MCF 10A (cell line): Measurements from ENCODE around the gene FADS6. TPM values are rescaled to one million over a fixed set of nuclear protein-coding genes. Genes with fewer than 3 reads are reported as not detected.

ENCODE experiments used
- BruUV-seq: library from RNA; stranded (reverse); fragments of 400-500 nt; replicated peaks from 2 replicates; lab custom pipeline; 2021; lab: Mats Ljungman, UMichigan
- CTCF ChIA-PET: fragments of 300-600 bp; sonication (Branson Sonifier 250); formaldehyde crosslinking; extraction: SDS; loops from one replicate; lab custom pipeline; 2021; ENCODE audit warnings: antibody characterized with exemption, inconsistent platforms; lab: Yijun Ruan, JAX
- POLR2A ChIA-PET: fragments of 300-600, 350-650 bp; sonication (Branson Sonifier 250); formaldehyde crosslinking; extraction: SDS; loops from one replicate; lab custom pipeline; 2020; ENCODE audit warnings: antibody characterized with exemption, inconsistent platforms; lab: Yijun Ruan, JAX
- DNase-seq: peaks from one replicate; pipeline ENCODE4 v3.0.0-alpha.2; 2018; ENCODE audit not compliant: unreplicated experiment
- H3K27ac Mint-ChIP-seq: one replicate; pipeline ENCODE4 v1.8.0; 2022; ENCODE audit warnings: mild to moderate bottlenecking, low read depth, mixed read lengths; ENCODE audit not compliant: unreplicated experiment
- H3K27me3 Mint-ChIP-seq: one replicate; pipeline ENCODE4 v1.8.0; 2022; ENCODE audit warnings: mixed read lengths; ENCODE audit not compliant: insufficient read depth, unreplicated experiment
- H3K36me3 Mint-ChIP-seq: one replicate; pipeline ENCODE4 v1.8.0; 2022; ENCODE audit warnings: mild to moderate bottlenecking, moderate library complexity, mixed read lengths; ENCODE audit not compliant: insufficient read depth, unreplicated experiment
- H3K4me1 Mint-ChIP-seq: one replicate; pipeline ENCODE4 v1.8.0; 2022; ENCODE audit warnings: mixed read lengths; ENCODE audit not compliant: insufficient read depth, unreplicated experiment
- H3K4me3 Mint-ChIP-seq: one replicate; pipeline ENCODE4 v1.8.0; 2022; ENCODE audit warnings: mild to moderate bottlenecking, moderate library complexity, mixed read lengths; ENCODE audit not compliant: unreplicated experiment
- H3K9me3 Mint-ChIP-seq: one replicate; pipeline ENCODE4 v1.8.0; 2022; ENCODE audit warnings: mixed read lengths; ENCODE audit not compliant: unreplicated experiment
- intact Hi-C: fragments of 100-400 bp; cut with micrococcal nuclease; formaldehyde crosslinking; loops from 2 replicates; pipeline ENCODE4 v1.14.1; 2022
- total RNA-seq: library from RNA; stranded (reverse); gene quantifications from 2 replicates; pipeline ENCODE4 v1.2.3, GENCODE V29; 2022
- TF ChIP-seq, protein P1 (sequence below): fragments of 200-600 bp; IDR thresholded peaks from one replicate; pipeline ENCODE4 v1.8.0; 2022; ENCODE audit warnings: antibody characterized with exemption, mild to moderate bottlenecking; ENCODE audit not compliant: unreplicated experiment

FADS6 gene
- total RNA-seq, 1 experiment from 2014 or later, result not detected

DNA sequence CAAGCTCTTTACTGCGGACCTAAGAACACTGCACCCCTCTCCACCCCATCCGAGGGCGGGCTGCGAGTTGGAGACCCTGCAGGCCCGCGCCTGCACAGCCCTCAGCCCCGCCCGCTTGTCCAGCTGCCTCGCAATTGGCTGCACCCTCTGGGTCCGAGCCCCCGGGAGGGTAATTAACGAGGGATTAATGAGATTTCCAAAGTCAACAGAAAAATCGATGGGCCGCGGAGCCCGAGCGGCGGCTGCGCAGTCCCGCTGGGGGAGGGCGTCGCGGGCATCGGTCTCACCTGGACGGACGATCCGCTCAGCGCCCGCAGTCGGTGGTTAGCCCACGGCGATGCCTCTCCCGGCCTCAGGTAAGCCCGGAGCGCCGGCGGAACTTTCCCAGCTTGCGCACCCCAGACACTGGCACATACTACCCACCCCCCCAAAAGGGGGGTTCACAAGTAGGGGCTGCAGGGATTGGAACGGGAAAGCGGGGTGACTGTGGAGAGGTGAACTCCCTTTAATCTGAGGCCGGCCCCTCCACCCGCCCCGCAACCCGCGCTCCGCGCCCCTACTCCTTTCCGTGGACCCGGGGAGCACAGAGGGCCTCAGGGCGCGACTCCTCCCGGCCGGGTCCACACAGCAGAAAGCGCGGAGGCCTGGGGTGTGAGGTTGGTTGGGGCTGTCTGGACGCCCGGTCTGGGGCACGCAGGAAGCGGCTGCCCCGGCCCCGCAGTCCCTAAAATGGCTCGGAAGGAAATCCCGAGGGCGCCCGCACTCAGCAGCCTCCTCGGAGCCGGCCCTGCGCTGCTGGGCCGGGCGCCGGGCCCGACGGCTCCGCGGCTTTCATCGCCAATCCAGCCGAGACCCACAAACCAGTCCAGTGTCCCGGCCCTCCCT, 42.4 kb upstream of the FADS6 start, which contains the start of gene OTOP3:
Gene OTOP3 (plus strand): TSS at position 314 of the 885 bp plus-strand sequence. CDS start 24 bp downstream, at position 338.
- Mint-ChIP-seq H3K4me1 (no peaks in the 10 kb centered on the region), H3K36me3 (peaks cover 6% of the 10 kb centered on the region), H3K27ac (no peak within 1 kb of the TSS), H3K4me3 (no peak within 1 kb of the TSS), H3K27me3 (peaks cover 21% of the 10 kb centered on the region), H3K9me3 (no peaks in the 10 kb centered on the region)
- TF ChIP-seq, protein P1, sequence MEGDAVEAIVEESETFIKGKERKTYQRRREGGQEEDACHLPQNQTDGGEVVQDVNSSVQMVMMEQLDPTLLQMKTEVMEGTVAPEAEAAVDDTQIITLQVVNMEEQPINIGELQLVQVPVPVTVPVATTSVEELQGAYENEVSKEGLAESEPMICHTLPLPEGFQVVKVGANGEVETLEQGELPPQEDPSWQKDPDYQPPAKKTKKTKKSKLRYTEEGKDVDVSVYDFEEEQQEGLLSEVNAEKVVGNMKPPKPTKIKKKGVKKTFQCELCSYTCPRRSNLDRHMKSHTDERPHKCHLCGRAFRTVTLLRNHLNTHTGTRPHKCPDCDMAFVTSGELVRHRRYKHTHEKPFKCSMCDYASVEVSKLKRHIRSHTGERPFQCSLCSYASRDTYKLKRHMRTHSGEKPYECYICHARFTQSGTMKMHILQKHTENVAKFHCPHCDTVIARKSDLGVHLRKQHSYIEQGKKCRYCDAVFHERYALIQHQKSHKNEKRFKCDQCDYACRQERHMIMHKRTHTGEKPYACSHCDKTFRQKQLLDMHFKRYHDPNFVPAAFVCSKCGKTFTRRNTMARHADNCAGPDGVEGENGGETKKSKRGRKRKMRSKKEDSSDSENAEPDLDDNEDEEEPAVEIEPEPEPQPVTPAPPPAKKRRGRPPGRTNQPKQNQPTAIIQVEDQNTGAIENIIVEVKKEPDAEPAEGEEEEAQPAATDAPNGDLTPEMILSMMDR, result no peak
- ChIA-PET CTCF (interaction anchor here (0.5 to 2.3 kb wide), 3 partner anchors 21 to 236 kb away, joined by 3 to 7 read pairs (median 4); no protein-coding TSS in a partner anchor), POLR2A (no interaction called here)
- intact Hi-C loops, result no loop called here
- no peak for DNase-seq
- no TSS peak for BruUV-seq

DNA sequence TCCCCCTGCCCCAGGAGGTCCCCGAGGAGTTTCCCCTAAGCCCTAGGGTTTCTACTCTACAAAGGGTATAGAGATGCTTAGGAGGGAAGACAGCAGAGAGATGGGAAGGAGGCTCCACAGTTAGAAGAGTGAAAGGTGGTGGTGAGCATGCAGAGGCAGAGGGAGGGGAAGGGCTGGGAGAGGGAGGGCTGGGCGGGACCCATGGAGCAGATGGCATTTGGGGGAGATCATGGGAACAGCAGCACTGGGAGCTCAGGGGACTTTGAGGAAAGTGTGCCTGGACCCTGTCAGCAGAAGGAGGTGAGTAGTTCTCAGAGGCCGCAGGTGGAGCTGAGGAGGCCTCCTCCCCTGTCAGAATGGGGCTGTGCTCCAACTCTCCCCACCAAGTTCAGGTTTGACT, 41.6 kb upstream of the FADS6 start:
- Mint-ChIP-seq H3K36me3 (peaks cover 6% of the 10 kb centered on the region), H3K27ac (no peak overlapping the region), H3K4me1 (no peaks in the 10 kb centered on the region), H3K9me3 (no peaks in the 10 kb centered on the region), H3K27me3 (peaks cover 21% of the 10 kb centered on the region), H3K4me3 (no peak overlapping the region)
- TF ChIP-seq, protein P1, result no peak
- intact Hi-C loops, result no loop called here
- ChIA-PET CTCF (interaction anchor here (0.5 to 2.3 kb wide), 4 partner anchors 21 to 237 kb away, joined by 3 to 7 read pairs (median 4); partner anchors contain the start of gene CDR2L), POLR2A (no interaction called here)
- DNase-seq, result no peak
- BruUV-seq, result no TSS peak

DNA sequence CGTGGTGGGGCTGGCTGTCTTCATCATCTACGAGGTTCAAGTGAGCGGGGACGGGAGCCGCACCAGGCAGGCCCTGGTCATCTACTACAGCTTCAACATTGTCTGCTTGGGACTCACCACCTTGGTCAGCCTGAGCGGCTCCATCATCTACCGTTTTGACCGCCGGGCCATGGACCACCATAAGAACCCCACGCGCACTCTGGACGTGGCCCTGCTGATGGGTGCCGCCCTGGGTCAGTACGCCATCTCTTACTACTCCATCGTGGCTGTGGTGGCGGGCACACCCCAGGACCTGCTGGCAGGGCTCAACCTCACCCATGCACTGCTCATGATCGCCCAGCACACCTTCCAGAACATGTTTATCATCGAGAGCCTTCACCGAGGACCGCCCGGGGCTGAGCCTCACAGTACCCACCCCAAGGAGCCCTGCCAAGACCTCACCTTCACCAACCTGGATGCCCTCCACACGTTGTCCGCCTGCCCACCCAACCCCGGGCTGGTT, 37.2 kb upstream of the FADS6 start:
- BruUV-seq, result no TSS peak
- CTCF ChIA-PET, result interaction anchor here (0.6 to 0.7 kb wide), 3 partner anchors 20 to 273 kb away, joined by 3 to 4 read pairs (median 3); no protein-coding TSS in a partner anchor
- Mint-ChIP-seq H3K4me1 (no peaks in the 10 kb centered on the region), H3K4me3 (no peak overlapping the region), H3K9me3 (no peaks in the 10 kb centered on the region), H3K27ac (no peak overlapping the region), H3K27me3 (peaks cover 12% of the 10 kb centered on the region), H3K36me3 (no peaks in the 10 kb centered on the region)
- TF ChIP-seq, protein P1, result no peak
- DNase-seq, result no peak
- intact Hi-C loops, result no loop called here
- POLR2A ChIA-PET, result interaction anchor here (1.1 kb wide), 1 partner anchor 111 kb away, joined by 3 read pairs; no protein-coding TSS in a partner anchor

DNA sequence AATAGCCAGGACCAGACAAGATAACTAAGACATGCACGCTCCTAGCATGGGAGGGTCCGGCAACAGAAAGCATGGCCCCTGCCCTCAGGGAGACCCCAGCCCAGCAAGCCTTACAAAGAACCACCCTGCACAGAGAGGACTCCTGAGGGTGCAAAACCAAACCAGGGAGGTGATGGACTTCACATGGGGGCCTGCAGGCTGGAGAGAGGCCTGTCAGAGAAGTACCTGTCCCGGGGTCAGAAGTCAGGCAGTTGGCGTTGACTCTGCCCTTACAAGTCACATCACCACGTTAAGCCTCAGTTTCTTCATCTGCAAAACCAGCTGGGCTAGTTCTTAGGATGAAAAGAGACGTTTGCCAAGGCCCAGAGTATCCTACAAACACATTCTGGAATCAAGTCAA, 35.4 kb upstream of the FADS6 start:
- no TSS peak for BruUV-seq
- H3K36me3 Mint-ChIP-seq, result no peaks in the 10 kb centered on the region
- no peaks in the 10 kb centered on the region for H3K4me1 Mint-ChIP-seq
- ChIA-PET POLR2A (no interaction called here), CTCF (interaction anchor here (1.2 to 11.5 kb wide), 2 partner anchors 30 to 31 kb away, joined by 3 to 233 read pairs; no protein-coding TSS in a partner anchor)
- H3K27me3 Mint-ChIP-seq, result peaks cover 29% of the 10 kb centered on the region
- H3K4me3 Mint-ChIP-seq, result no peak overlapping the region
- no peak for DNase-seq
- intact Hi-C loops, result no loop called here
- H3K27ac Mint-ChIP-seq, result no peak overlapping the region
- no peaks in the 10 kb centered on the region for H3K9me3 Mint-ChIP-seq
- TF ChIP-seq, protein P1, result no peak
